Endothelial cell of umbilical vein (primary cell): Measurements from ENCODE around the gene NME7. TPM values are rescaled to one million over a fixed set of nuclear protein-coding genes. Genes with fewer than 3 reads are reported as not detected.

Experiments used
- BruUV-seq: library from RNA; stranded (reverse); fragments of 400-500 nt; replicated peaks from 2 replicates; lab custom pipeline; 2021; lab: Mats Ljungman, UMichigan
- CTCF ChIA-PET: fragments of 300-600, 350-600 bp; sonication (Branson Sonifier 250); formaldehyde crosslinking; loops from one replicate; lab custom pipeline; 2021; ENCODE audit warnings: antibody characterized with exemption, inconsistent platforms; lab: Charles Lee
- POLR2A ChIA-PET: fragments of 300-600, 350-600 bp; sonication (Branson Sonifier 250); formaldehyde crosslinking; loops from one replicate; lab custom pipeline; 2021; ENCODE audit warnings: antibody characterized with exemption, inconsistent platforms; lab: Charles Lee
- DNase-seq: peaks from one replicate; pipeline ENCODE4 v3.0.0-alpha.2; 2011; ENCODE audit warnings: low read depth, low spot score
- FAIRE-seq: peaks from 2 replicates; lab custom pipeline; 2011; peaks lifted over from hg19 to GRCh38; lab: Jason Lieb, UNC
- H2AFZ ChIP-seq: 2 replicates; pipeline ENCODE4 v1.6.0; 2012; ENCODE audit warnings: low read depth, low read length, control low read depth, inconsistent platforms
- H3K27ac ChIP-seq: 2 replicates; pipeline ENCODE4 v1.5.1; 2011; ENCODE audit warnings: low read depth, mild to moderate bottlenecking, control low read depth, low read length, moderate library complexity; ENCODE audit not compliant: insufficient read depth
- H3K27me3 ChIP-seq, 2 experiments: 2 replicates each; pipeline versions ENCODE4 v1.6.0 to v1.6.1; 2011; ENCODE audit warnings: low read length in 2 of 2, mixed read lengths in 1 of 2; ENCODE audit not compliant: control insufficient read depth in 2 of 2, insufficient read depth in 2 of 2
- H3K36me3 ChIP-seq, 2 experiments: 2 replicates in 1 of 2; 3 replicates in 1 of 2; pipeline ENCODE4 v1.5.1; 2011; ENCODE audit warnings: low read length in 2 of 2, mild to moderate bottlenecking in 1 of 2, moderate library complexity in 1 of 2; ENCODE audit not compliant: control insufficient read depth in 2 of 2, insufficient read depth in 2 of 2; ENCODE audit errors: extremely low read depth in 1 of 2
- H3K4me1 ChIP-seq: 3 replicates; pipeline ENCODE4 v1.5.1; 2011; ENCODE audit warnings: mild to moderate bottlenecking, low read length; ENCODE audit not compliant: control insufficient read depth, insufficient read depth; ENCODE audit errors: extremely low read depth
- H3K4me2 ChIP-seq: 2 replicates; pipeline ENCODE4 v1.6.1; 2011; ENCODE audit warnings: low read length, control low read depth, mixed read lengths; ENCODE audit not compliant: insufficient read depth
- H3K4me3 ChIP-seq, 3 experiments: fragments of 200-600 bp in 1 of 3; sonication (generic), shearing (Covaris generic) in 1 of 3; replicated peaks in 1 of 3; 2 replicates each; pipeline ENCODE4 v1.5.1; 2011 to 2016; ENCODE audit warnings: control low read depth in 3 of 3, low read length in 3 of 3, mild to moderate bottlenecking in 2 of 3, inconsistent platforms in 1 of 3, low read depth in 1 of 3, moderate library complexity in 1 of 3; ENCODE audit not compliant: insufficient read depth in 1 of 3
- H3K79me2 ChIP-seq: 2 replicates; pipeline ENCODE4 v1.6.0; 2012; ENCODE audit warnings: low read length, inconsistent platforms; ENCODE audit not compliant: control insufficient read depth, insufficient read depth
- H3K9ac ChIP-seq: replicated peaks from 2 replicates; pipeline ENCODE3; 2011; ENCODE audit warnings: low read length, control low read depth; ENCODE audit not compliant: insufficient read depth; ENCODE audit errors: extremely low read depth
- H3K9me1 ChIP-seq: replicated peaks from 3 replicates; pipeline ENCODE4 v1.6.0; 2011; ENCODE audit warnings: mild to moderate bottlenecking, low read length; ENCODE audit not compliant: control insufficient read depth, insufficient read depth; ENCODE audit errors: extremely low read depth
- H3K9me3 ChIP-seq: replicated peaks from 2 replicates; pipeline ENCODE4 v1.5.1; 2012; ENCODE audit warnings: low read length, inconsistent platforms; ENCODE audit not compliant: control insufficient read depth, insufficient read depth
- H4K20me1 ChIP-seq: replicated peaks from 2 replicates; pipeline ENCODE3; 2011; ENCODE audit warnings: mild to moderate bottlenecking, low read length; ENCODE audit not compliant: control insufficient read depth, insufficient read depth; ENCODE audit errors: extremely low read depth
- EZH2 ChIP-seq: IDR thresholded peaks from 2 replicates; pipeline ENCODE4 v1.6.1; 2012; ENCODE audit warnings: borderline replicate concordance, low read depth, mild to moderate bottlenecking, moderate library complexity, low read length, inconsistent platforms; ENCODE audit not compliant: severe bottlenecking
- FOS ChIP-seq: IDR thresholded peaks from 2 replicates; pipeline ENCODE4 v1.6.1; 2011; ENCODE audit warnings: mild to moderate bottlenecking, low read length, moderate library complexity, borderline replicate concordance; ENCODE audit not compliant: insufficient read depth
- GATA2 ChIP-seq: IDR thresholded peaks from 2 replicates; pipeline ENCODE4 v1.7.0; 2011; ENCODE audit warnings: low read depth, mild to moderate bottlenecking, moderate library complexity, mixed read lengths, low read length; ENCODE audit not compliant: insufficient read length, insufficient read depth
- JUN ChIP-seq: IDR thresholded peaks from 2 replicates; pipeline ENCODE4 v1.6.1; 2011; ENCODE audit warnings: borderline replicate concordance, low read depth; ENCODE audit not compliant: insufficient read length, insufficient read depth
- MYC ChIP-seq: IDR thresholded peaks from one replicate; pipeline ENCODE4 v1.6.1; 2011; ENCODE audit warnings: mild to moderate bottlenecking, low read depth, low read length
- POLR2A ChIP-seq: IDR thresholded peaks from 2 replicates; pipeline ENCODE4 v1.6.1; 2012; ENCODE audit warnings: low read depth, mild to moderate bottlenecking, control low read depth, low read length
- POLR2AphosphoS5 ChIP-seq: IDR thresholded peaks from 2 replicates; pipeline ENCODE4 v1.6.1; 2012; ENCODE audit warnings: low read depth, mild to moderate bottlenecking, control low read depth, low read length, moderate library complexity; ENCODE audit not compliant: insufficient read depth
- dilution Hi-C: fragments of 300-500 bp; cut with MboI; formaldehyde crosslinking; loops from one replicate; pipeline ENCODE4 v1.15.0; 2019; ENCODE audit warnings: low sequenced_read_pairs; ENCODE audit not compliant: extremely low pct_ligation_motif_present
- intact Hi-C: fragments of 100-400 bp; cut with micrococcal nuclease; formaldehyde crosslinking; loops from one replicate; pipeline ENCODE4 v1.10.0; 2022
- polyA plus RNA-seq, 4 experiments: library from polyadenylated mRNA; depleted of rRNA in 3 of 4; stranded (reverse) in 3 of 4; unstranded in 1 of 4; fragments of >200 nt; gene quantifications; 2 replicates each; pipeline versions ENCODE4 v1.2.1 to v1.2.3, GENCODE V29; 2011 to 2012; ENCODE audit warnings: missing spikeins in 1 of 4
- total RNA-seq: library from RNA; stranded (reverse); gene quantifications from 2 replicates; pipeline ENCODE4 v1.2.3, GENCODE V29; 2021
- TF ChIP-seq, protein P1 (sequence below), 2 donors: IDR thresholded peaks; 1 replicate in 1 of 2; 2 replicates in 1 of 2; pipeline ENCODE4 v1.5.1; 2011; ENCODE audit warnings: low read length in 2 of 2, mild to moderate bottlenecking in 2 of 2, moderate library complexity in 2 of 2, control low read depth in 1 of 2, inconsistent platforms in 1 of 2, low read depth in 1 of 2; ENCODE audit not compliant: insufficient read depth in 1 of 2; ENCODE audit errors: extremely low read depth in 1 of 2
- TF ChIP-seq, protein P2 (sequence below): IDR thresholded peaks from 2 replicates; pipeline ENCODE4 v1.6.1; 2011; ENCODE audit not compliant: insufficient read depth, insufficient read length

The NME7 gene
- total and polyA plus RNA-seq, 2 donors (not counting 3 experiments of a cell fraction or from before 2014, with no cell fraction given) = 16.5 to 25.3 TPM

DNA sequence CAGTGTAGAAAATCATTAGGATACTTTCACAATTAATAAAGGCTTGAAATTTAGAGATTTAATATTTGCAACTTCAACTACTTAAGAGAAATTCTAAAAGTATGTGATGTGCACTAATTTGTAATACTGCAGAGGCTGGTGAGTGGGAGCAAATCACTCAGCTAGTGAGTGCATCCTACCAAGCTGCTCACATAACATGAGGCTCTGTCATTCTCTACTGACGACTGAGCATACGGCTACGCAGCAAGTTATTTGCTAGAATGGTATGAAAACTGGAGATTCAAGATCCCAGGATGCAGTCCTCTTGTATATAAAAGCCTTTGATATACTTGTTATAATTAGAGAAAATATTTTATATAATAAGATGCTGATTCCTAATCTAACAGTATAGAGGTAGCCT lies 171.0 kb downstream of the NME7 start:
- Histone ChIP-seq H2AFZ (no peak overlapping the region), H3K36me3 (no peaks in the 10 kb centered on the region), H3K27me3 (no peaks in the 10 kb centered on the region), H3K27ac (no peak overlapping the region), H3K9me1 (no peaks in the 10 kb centered on the region), H3K4me3 (no peak overlapping the region), H3K9ac (no peak overlapping the region), H3K4me2 (no peak overlapping the region), H3K4me1 (no peaks in the 10 kb centered on the region), H3K9me3 (no peaks in the 10 kb centered on the region), H3K79me2 (no peaks in the 10 kb centered on the region), H4K20me1 (no peaks in the 10 kb centered on the region)
- DNase-seq (no peak), FAIRE-seq (no peak)
- BruUV-seq = no TSS peak
- dilution Hi-C loops (no loop called here), intact Hi-C loops (no loop called here)
- ChIA-PET POLR2A (no interaction called here), CTCF (no interaction called here)
- TF ChIP-seq POLR2A (no peak), MYC (no peak), POLR2AphosphoS5 (no peak), FOS (no peak), JUN (no peak), GATA2 (no peak)
- TF ChIP-seq, protein P1, sequence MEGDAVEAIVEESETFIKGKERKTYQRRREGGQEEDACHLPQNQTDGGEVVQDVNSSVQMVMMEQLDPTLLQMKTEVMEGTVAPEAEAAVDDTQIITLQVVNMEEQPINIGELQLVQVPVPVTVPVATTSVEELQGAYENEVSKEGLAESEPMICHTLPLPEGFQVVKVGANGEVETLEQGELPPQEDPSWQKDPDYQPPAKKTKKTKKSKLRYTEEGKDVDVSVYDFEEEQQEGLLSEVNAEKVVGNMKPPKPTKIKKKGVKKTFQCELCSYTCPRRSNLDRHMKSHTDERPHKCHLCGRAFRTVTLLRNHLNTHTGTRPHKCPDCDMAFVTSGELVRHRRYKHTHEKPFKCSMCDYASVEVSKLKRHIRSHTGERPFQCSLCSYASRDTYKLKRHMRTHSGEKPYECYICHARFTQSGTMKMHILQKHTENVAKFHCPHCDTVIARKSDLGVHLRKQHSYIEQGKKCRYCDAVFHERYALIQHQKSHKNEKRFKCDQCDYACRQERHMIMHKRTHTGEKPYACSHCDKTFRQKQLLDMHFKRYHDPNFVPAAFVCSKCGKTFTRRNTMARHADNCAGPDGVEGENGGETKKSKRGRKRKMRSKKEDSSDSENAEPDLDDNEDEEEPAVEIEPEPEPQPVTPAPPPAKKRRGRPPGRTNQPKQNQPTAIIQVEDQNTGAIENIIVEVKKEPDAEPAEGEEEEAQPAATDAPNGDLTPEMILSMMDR (IDR thresholded peaks at IDR 0.05; ENCODE audit: extremely low read depth in 1 of 2, insufficient read depth in 1 of 2, low read depth in 1 of 2, low read length in 2 of 2) = no peak

DNA sequence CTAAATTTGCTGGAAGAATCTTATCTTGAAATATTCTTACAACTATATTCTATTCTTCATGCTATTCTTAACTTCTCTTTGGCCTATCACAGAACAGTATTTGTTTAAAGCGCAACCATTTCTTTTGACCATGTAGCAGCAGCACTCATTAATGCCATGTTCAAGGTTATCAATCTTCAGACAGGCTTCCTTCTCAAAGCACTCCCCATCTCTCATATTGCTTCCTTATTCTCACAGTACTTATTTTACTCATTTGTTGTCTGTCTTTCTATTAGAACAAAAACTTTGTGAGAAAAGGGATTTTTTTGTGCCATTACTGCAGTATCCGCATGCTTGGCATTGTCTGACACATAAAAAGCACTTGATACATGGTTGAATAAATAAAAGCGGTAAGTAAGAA lies 171.4 kb downstream of the NME7 start:
- H3K4me2 ChIP-seq = no peak overlapping the region
- H3K27me3 ChIP-seq = no peaks in the 10 kb centered on the region
- TF ChIP-seq, protein P2, sequence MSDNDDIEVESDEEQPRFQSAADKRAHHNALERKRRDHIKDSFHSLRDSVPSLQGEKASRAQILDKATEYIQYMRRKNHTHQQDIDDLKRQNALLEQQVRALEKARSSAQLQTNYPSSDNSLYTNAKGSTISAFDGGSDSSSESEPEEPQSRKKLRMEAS = no peak
- TF ChIP-seq EZH2 (no peak), FOS (no peak), POLR2AphosphoS5 (no peak), JUN (no peak), GATA2 (no peak), MYC (no peak)
- TF ChIP-seq, protein P1 (IDR thresholded peaks at IDR 0.05; ENCODE audit: extremely low read depth in 1 of 2, insufficient read depth in 1 of 2, low read depth in 1 of 2, low read length in 2 of 2) = no peak
- H4K20me1 ChIP-seq = no peaks in the 10 kb centered on the region
- no peaks in the 10 kb centered on the region for H3K79me2 ChIP-seq
- H3K9me1 ChIP-seq = no peaks in the 10 kb centered on the region
- BruUV-seq = no TSS peak
- intact Hi-C loops = no loop called here
- no peak overlapping the region for H3K4me3 ChIP-seq
- no peaks in the 10 kb centered on the region for H3K9me3 ChIP-seq
- H3K9ac ChIP-seq = no peak overlapping the region
- no peaks in the 10 kb centered on the region for H3K4me1 ChIP-seq
- FAIRE-seq (no peak), DNase-seq (peak; percentile 51)
- H3K27ac ChIP-seq = no peak overlapping the region
- POLR2A ChIA-PET = no interaction called here
- H2AFZ ChIP-seq = no peak overlapping the region
- dilution Hi-C loops = no loop called here
- CTCF ChIA-PET = no interaction called here
- no peaks in the 10 kb centered on the region for H3K36me3 ChIP-seq
